Measurements from ENCODE around the gene MOCOS. TPM values are rescaled to one million over a fixed set of nuclear protein-coding genes. Genes with fewer than 3 reads are reported as not detected.
A peak's percentile ranks its signal among the peaks of the same experiment; 100 is the strongest.
"Not testable (repeated sequence)": the region's sequence is repeated elsewhere in the genome, so short reads cannot be mapped to it uniquely, and the experiment has no call there.

The MOCOS gene
- total RNA-seq, 1 donor from 2014 or later, result 1.3 TPM

- TF ChIP-seq, protein P1, sequence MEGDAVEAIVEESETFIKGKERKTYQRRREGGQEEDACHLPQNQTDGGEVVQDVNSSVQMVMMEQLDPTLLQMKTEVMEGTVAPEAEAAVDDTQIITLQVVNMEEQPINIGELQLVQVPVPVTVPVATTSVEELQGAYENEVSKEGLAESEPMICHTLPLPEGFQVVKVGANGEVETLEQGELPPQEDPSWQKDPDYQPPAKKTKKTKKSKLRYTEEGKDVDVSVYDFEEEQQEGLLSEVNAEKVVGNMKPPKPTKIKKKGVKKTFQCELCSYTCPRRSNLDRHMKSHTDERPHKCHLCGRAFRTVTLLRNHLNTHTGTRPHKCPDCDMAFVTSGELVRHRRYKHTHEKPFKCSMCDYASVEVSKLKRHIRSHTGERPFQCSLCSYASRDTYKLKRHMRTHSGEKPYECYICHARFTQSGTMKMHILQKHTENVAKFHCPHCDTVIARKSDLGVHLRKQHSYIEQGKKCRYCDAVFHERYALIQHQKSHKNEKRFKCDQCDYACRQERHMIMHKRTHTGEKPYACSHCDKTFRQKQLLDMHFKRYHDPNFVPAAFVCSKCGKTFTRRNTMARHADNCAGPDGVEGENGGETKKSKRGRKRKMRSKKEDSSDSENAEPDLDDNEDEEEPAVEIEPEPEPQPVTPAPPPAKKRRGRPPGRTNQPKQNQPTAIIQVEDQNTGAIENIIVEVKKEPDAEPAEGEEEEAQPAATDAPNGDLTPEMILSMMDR (IDR thresholded peaks at IDR 0.05; ENCODE audit: partially characterized antibody, unreplicated experiment), result no peak
- Mint-ChIP-seq H3K4me1 (ENCODE audit: low read depth, unreplicated experiment) (peaks cover 3% of the 10 kb centered on the region), H3K27me3 (ENCODE audit: unreplicated experiment) (peaks cover 2% of the 10 kb centered on the region), H3K4me3 (ENCODE audit: unreplicated experiment) (no peak overlapping the region), H3K9me3 (ENCODE audit: unreplicated experiment) (no peaks in the 10 kb centered on the region), H3K27ac (ENCODE audit: unreplicated experiment) (no peak overlapping the region), H3K36me3 (ENCODE audit: unreplicated experiment) (peaks cover 19% of the 10 kb centered on the region)
- no peak for DNase-seq
These were observed 19.5 kb upstream of the MOCOS start for GRCh38 chr18:36167692-36168218.

- H3K27me3 Mint-ChIP-seq (ENCODE audit: unreplicated experiment); H3K27ac Mint-ChIP-seq (ENCODE audit: unreplicated experiment); H3K4me1 Mint-ChIP-seq (ENCODE audit: low read depth, unreplicated experiment); H3K4me3 Mint-ChIP-seq (ENCODE audit: unreplicated experiment); H3K9me3 Mint-ChIP-seq (ENCODE audit: unreplicated experiment); DNase-seq: not testable (repeated sequence)
- peaks cover 19% of the 10 kb centered on the region for H3K36me3 Mint-ChIP-seq (ENCODE audit: unreplicated experiment)
These were observed 19.0 kb upstream of the MOCOS start for GRCh38 chr18:36168296-36168695.

GRCh38 chr18:36169938-36170337, 17.4 kb upstream of the MOCOS start:
- TF ChIP-seq, protein P1 (IDR thresholded peaks at IDR 0.05; ENCODE audit: partially characterized antibody, unreplicated experiment), result no peak
- peak overlapping the region; percentile 82 for H3K27ac Mint-ChIP-seq (ENCODE audit: unreplicated experiment)
- no peaks in the 10 kb centered on the region for H3K9me3 Mint-ChIP-seq (ENCODE audit: unreplicated experiment)
- H3K4me1 Mint-ChIP-seq (ENCODE audit: low read depth, unreplicated experiment), result peaks cover 12% of the 10 kb centered on the region
- DNase-seq, result no peak
- peaks cover 2% of the 10 kb centered on the region for H3K27me3 Mint-ChIP-seq (ENCODE audit: unreplicated experiment)
- H3K36me3 Mint-ChIP-seq (ENCODE audit: unreplicated experiment), result peaks cover 19% of the 10 kb centered on the region
- no peak overlapping the region for H3K4me3 Mint-ChIP-seq (ENCODE audit: unreplicated experiment)

GRCh38 chr18:36175481-36175880, 11.8 kb upstream of the MOCOS start:
- Mint-ChIP-seq H3K27me3 (ENCODE audit: unreplicated experiment) (peaks cover 2% of the 10 kb centered on the region), H3K9me3 (ENCODE audit: unreplicated experiment) (peaks cover 5% of the 10 kb centered on the region), H3K27ac (ENCODE audit: unreplicated experiment) (peak overlapping the region; percentile 86), H3K36me3 (ENCODE audit: unreplicated experiment) (no peaks in the 10 kb centered on the region), H3K4me3 (ENCODE audit: unreplicated experiment) (peak overlapping the region; percentile 1), H3K4me1 (ENCODE audit: low read depth, unreplicated experiment) (peaks cover 17% of the 10 kb centered on the region)
- TF ChIP-seq, protein P1 (IDR thresholded peaks at IDR 0.05; ENCODE audit: partially characterized antibody, unreplicated experiment), result no peak
- DNase-seq, result no peak

DNA sequence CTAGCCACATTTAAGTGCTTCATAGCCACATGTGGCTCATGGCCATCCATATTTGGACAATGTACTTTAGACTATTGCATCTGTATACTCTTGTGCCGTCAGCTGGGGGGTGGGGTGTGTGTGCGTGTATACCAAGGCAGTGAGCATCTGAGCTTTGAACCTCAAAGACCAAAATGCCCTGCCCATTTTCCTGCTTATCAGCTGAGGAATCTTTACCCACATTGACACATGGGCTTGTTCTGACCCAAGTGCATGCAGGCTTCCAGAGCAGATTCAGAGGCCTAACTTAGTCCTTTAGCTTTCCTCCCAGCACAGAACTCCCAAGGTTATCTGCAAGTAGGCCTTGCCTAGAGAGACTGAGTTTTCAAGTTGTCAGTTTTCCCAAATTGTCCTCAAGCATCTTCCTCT, 11.1 kb upstream of the MOCOS start:
- no peak for DNase-seq
- TF ChIP-seq, protein P1 (IDR thresholded peaks at IDR 0.05; ENCODE audit: partially characterized antibody, unreplicated experiment), result no peak
- Mint-ChIP-seq H3K9me3 (ENCODE audit: unreplicated experiment) (peaks cover 5% of the 10 kb centered on the region), H3K27ac (ENCODE audit: unreplicated experiment) (no peak overlapping the region), H3K4me3 (ENCODE audit: unreplicated experiment) (no peak overlapping the region), H3K36me3 (ENCODE audit: unreplicated experiment) (no peaks in the 10 kb centered on the region), H3K27me3 (ENCODE audit: unreplicated experiment) (peaks cover 2% of the 10 kb centered on the region), H3K4me1 (ENCODE audit: low read depth, unreplicated experiment) (peaks cover 17% of the 10 kb centered on the region)
